Measurements from ENCODE around the gene DUSP7. TPM values are rescaled to one million over a fixed set of nuclear protein-coding genes. Genes with fewer than 3 reads are reported as not detected.
"Not testable (repeated sequence)": the region's sequence is repeated elsewhere in the genome, so short reads cannot be mapped to it uniquely, and the experiment has no call there.

DUSP7 gene
- total RNA-seq, 2 donors from 2014 or later = 2.6 to 3.3 TPM

- no peaks in the 10 kb centered on the region for H3K27me3 ChIP-seq
- DNase-seq (no peak), ATAC-seq (no peak)
- no peaks in the 10 kb centered on the region for H3K9me3 ChIP-seq
- no peak overlapping the region for H3K27ac ChIP-seq
- peaks cover 5% of the 10 kb centered on the region for H3K4me1 ChIP-seq
- 26 to 42% methylated on average over 1 to 5 of the region's 5 CpGs for WGBS, 2 donors
- H3K4me3 ChIP-seq = no peak overlapping the region
- TF ChIP-seq POLR2A (IDR thresholded peaks at IDR 0.05) (no peak), CTCF (IDR thresholded peaks at IDR 0.05) (no peak)
- intact Hi-C loops (cut with DNase I) = no loop called here
- no peaks in the 10 kb centered on the region for H3K36me3 ChIP-seq (replicated peaks in 1 of 2; ENCODE audit: insufficient read depth in 1 of 2, low read depth in 2 of 2)
Observed at GRCh38 chr3:52036829-52037228, 19.5 kb downstream of the DUSP7 start.

GRCh38 chr3:52036222-52036694, 20.1 kb downstream of the DUSP7 start:
- DNase-seq = no peak
- TF ChIP-seq CTCF (IDR thresholded peaks at IDR 0.05) (no peak), POLR2A (IDR thresholded peaks at IDR 0.05) (no peak)

GRCh38 chr3:52034651-52035050, 21.7 kb downstream of the DUSP7 start:
- 81 to 83% methylated on average over 2 to 3 of the region's 3 CpGs for WGBS, 2 donors
- DNase-seq = no peak

More at GRCh38 chr3:52036222-52036694, 20.1 kb downstream of the DUSP7 start:
- peaks cover 5% of the 10 kb centered on the region for H3K4me1 ChIP-seq
- no peak overlapping the region for H3K27ac ChIP-seq
- H3K9me3 ChIP-seq = no peaks in the 10 kb centered on the region
- H3K36me3 ChIP-seq (replicated peaks in 1 of 2; ENCODE audit: insufficient read depth in 1 of 2, low read depth in 2 of 2) = no peaks in the 10 kb centered on the region
- 75 to 78% methylated on average over 4 to 5 of the region's 5 CpGs for WGBS, 2 donors
- no peaks in the 10 kb centered on the region for H3K27me3 ChIP-seq
- intact Hi-C loops (cut with DNase I) = no loop called here
- no peak overlapping the region for H3K4me3 ChIP-seq
- ATAC-seq = no peak

GRCh38 chr3:52034212-52034611, 22.2 kb downstream of the DUSP7 start:
- no peaks in the 10 kb centered on the region for H3K4me1 ChIP-seq
- WGBS, 2 donors = 76 to 100% methylated on average over 3 to 5 of the region's 5 CpGs
- no peaks in the 10 kb centered on the region for H3K9me3 ChIP-seq
- ATAC-seq = no peak
- H3K4me3 ChIP-seq = no peak overlapping the region
- no peak for TF ChIP-seq POLR2A (IDR thresholded peaks at IDR 0.05)
- TF ChIP-seq CTCF (IDR thresholded peaks at IDR 0.05) = no peak
- H3K27me3 ChIP-seq = no peaks in the 10 kb centered on the region
- H3K27ac ChIP-seq = no peak overlapping the region
- intact Hi-C loops (cut with DNase I) = no loop called here
- no peaks in the 10 kb centered on the region for H3K36me3 ChIP-seq (replicated peaks in 1 of 2; ENCODE audit: insufficient read depth in 1 of 2, low read depth in 2 of 2)
- no peak for DNase-seq

More at GRCh38 chr3:52034651-52035050, 21.7 kb downstream of the DUSP7 start:
- Histone ChIP-seq H3K4me3 (no peak overlapping the region), H3K27me3 (no peaks in the 10 kb centered on the region), H3K27ac (no peak overlapping the region), H3K36me3 (replicated peaks in 1 of 2; ENCODE audit: insufficient read depth in 1 of 2, low read depth in 2 of 2) (no peaks in the 10 kb centered on the region), H3K4me1 (peaks cover 4% of the 10 kb centered on the region), H3K9me3 (no peaks in the 10 kb centered on the region)
- intact Hi-C loops (cut with DNase I) = no loop called here
- no peak for ATAC-seq
- TF ChIP-seq CTCF (IDR thresholded peaks at IDR 0.05) = no peak
- TF ChIP-seq POLR2A (IDR thresholded peaks at IDR 0.05) = no peak

- ATAC-seq; H3K4me1 ChIP-seq; H3K9me3 ChIP-seq; H3K27me3 ChIP-seq; DNase-seq; intact Hi-C loops (cut with DNase I); H3K36me3 ChIP-seq (replicated peaks in 1 of 2; ENCODE audit: insufficient read depth in 1 of 2, low read depth in 2 of 2); H3K4me3 ChIP-seq; H3K27ac ChIP-seq: not testable (repeated sequence)
- 85 to 92% methylated on average over 6 of the region's 6 CpGs for WGBS, 2 donors
Observed at GRCh38 chr3:52033748-52034147, 22.6 kb downstream of the DUSP7 start.

Data from body of pancreas (tissue), 4 donors.